GM21381 (cell line): ENCODE data around the gene TMED8.

ENCODE experiments used
- ATAC-seq: cut with Tn5 transposase; IDR thresholded peaks from one replicate; pipeline ENCODE4 v1.9.1; 2021; ENCODE audit warnings: mild to moderate bottlenecking, moderate library complexity; ENCODE audit not compliant: unreplicated experiment

TMED8 gene

GRCh38 chr14:77302926-77303325 lies 74.0 kb downstream of the TMED8 start:
- ATAC-seq: no peak

GRCh38 chr14:77301103-77301502 lies 75.8 kb downstream of the TMED8 start:
- ATAC-seq: no peak

GRCh38 chr14:77299771-77300170 lies 77.1 kb downstream of the TMED8 start:
- ATAC-seq: no peak

GRCh38 chr14:77296906-77297305 lies 80.0 kb downstream of the TMED8 start:
- ATAC-seq: no peak

GRCh38 chr14:77296155-77296554 lies 80.7 kb downstream of the TMED8 start:
- no peak for ATAC-seq

GRCh38 chr14:77290705-77291104 lies 86.2 kb downstream of the TMED8 start:
- no peak for ATAC-seq

GRCh38 chr14:77286576-77286975 lies 90.3 kb downstream of the TMED8 start:
- no peak for ATAC-seq
